Spinal cord (tissue), 10 donors: ENCODE data around the gene PLSCR3. TPM values are rescaled to one million over a fixed set of nuclear protein-coding genes. Genes with fewer than 3 reads are reported as not detected.

Experiments used
- DNase-seq, 6 donors: peaks; one replicate each; pipeline versions ENCODE4 v3.0.0 to v3.0.0-alpha.2; 2013 to 2015; ENCODE audit warnings: low spot score in 6 of 6, low read depth in 4 of 6
- H3K27ac ChIP-seq: one replicate; pipeline ENCODE4 v1.5.1; 2013; ENCODE audit warnings: low read depth, low read length, control low read depth
- H3K27me3 ChIP-seq: one replicate; pipeline ENCODE4 v1.6.1; 2013; ENCODE audit warnings: low read length; ENCODE audit not compliant: control insufficient read depth, insufficient read depth
- H3K36me3 ChIP-seq: one replicate; pipeline ENCODE4 v1.6.1; 2013; ENCODE audit warnings: low read length; ENCODE audit not compliant: control insufficient read depth, insufficient read depth
- H3K4me1 ChIP-seq: one replicate; pipeline ENCODE4 v1.6.1; 2013; ENCODE audit warnings: low read length; ENCODE audit not compliant: control insufficient read depth, insufficient read depth
- H3K4me3 ChIP-seq: one replicate; pipeline ENCODE4 v1.5.1; 2013; ENCODE audit warnings: low read depth, low read length, control low read depth
- H3K9me3 ChIP-seq: one replicate; pipeline ENCODE4 v1.6.1; 2013; ENCODE audit warnings: low read length; ENCODE audit not compliant: control insufficient read depth, insufficient read depth
- WGBS: methylation state at CpG from one replicate; pipeline ENCODE4 v1.1.5; 2013; ENCODE audit warnings: missing lambda C conversion rate; ENCODE audit not compliant: insufficient coverage; 5-methylcytosine and 5-hydroxymethylcytosine counted together
- polyA plus RNA-seq, 2 donors: library from polyadenylated mRNA; unstranded; fragments of 120-200 nt; gene quantifications; one replicate each; pipeline ENCODE4 v1.2.1, GENCODE V29; 2013; ENCODE audit not compliant: insufficient read length in 2 of 2
- total RNA-seq, 2 donors: library from RNA; depleted of rRNA in 1 of 2; stranded (reverse); fragments of 120-200 nt in 1 of 2; fragments of >200 nt in 1 of 2; gene quantifications; one replicate each; pipeline versions ENCODE4 v1.2.3 to v1.2.4, GENCODE V29; 2013 to 2014
- donor health status: healthy.

PLSCR3 gene
- total and polyA plus RNA-seq, 4 donors: 8.0 to 38.8 (median 25.5) TPM

DNA sequence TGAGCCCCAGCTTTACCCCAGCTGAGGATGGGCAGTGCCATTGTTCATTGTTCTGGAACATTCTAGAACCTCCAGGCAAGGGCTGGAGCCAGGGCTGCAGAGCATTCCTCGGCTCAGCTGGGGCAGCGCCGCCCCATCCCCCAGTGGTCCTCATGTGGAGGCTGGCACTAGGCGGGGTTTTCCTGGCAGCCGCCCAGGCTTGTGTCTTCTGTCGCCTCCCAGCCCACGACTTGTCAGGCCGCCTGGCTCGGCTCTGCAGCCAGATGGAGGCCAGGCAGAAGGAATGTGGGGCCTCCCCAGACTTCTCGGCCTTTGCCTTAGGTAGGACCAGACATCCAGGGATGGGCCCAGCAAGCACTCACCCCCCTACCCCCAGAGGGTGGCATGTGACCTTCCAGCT, 39.3 kb downstream of the PLSCR3 start, which contains the start of gene TMEM95:
TSS of gene TMEM95 (plus strand) at position 104 of the 400 bp plus-strand sequence. CDS start at position 153, 49 bp downstream.
- H3K4me3 ChIP-seq: no peak within 1 kb of the TSS
- peaks cover 5% of the 10 kb centered on the region for H3K36me3 ChIP-seq
- H3K27me3 ChIP-seq: no peaks in the 10 kb centered on the region
- peaks cover 58% of the 10 kb centered on the region for H3K4me1 ChIP-seq
- peak within 1 kb of the TSS; percentile 88 for H3K27ac ChIP-seq
- peak in 4 of 6 donors; percentile 24 to 90 (median 62) for DNase-seq
- no peaks in the 10 kb centered on the region for H3K9me3 ChIP-seq
- WGBS: 33% methylated on average over 10 of the region's 10 CpGs

DNA sequence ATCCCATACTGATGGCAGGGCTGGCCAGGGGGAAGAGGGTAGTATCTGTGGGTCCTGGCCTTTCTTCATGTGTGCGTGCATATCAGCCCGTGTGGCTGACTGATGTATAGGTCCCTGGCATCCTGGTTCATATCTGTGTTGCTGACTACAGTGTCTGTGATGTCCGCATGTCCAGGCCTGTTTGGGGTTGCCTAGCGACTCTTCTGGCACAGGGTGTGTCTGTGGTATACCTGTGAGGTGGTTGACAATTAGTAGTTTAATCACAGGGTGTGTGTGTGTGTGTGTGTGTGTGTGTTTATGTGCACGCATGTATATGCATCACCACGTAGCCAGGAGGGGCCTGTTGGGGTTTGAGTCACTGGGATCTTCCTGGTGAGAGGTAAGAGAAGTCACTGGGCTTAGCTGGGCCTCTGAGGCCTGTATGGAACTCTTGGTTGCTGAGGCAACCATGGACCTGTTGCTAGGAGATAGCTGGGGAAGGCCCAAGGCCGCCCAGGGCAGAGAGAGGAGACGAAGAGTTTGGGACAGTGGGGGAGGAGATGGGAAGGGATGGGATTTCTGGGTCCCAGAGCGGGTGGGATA, 40.0 kb downstream of the PLSCR3 start:
- no peak overlapping the region for H3K4me3 ChIP-seq
- peak in 3 of 6 donors; percentile 31 to 75 (median 72) for DNase-seq
- no peaks in the 10 kb centered on the region for H3K27me3 ChIP-seq
- peaks cover 5% of the 10 kb centered on the region for H3K36me3 ChIP-seq
- peaks cover 65% of the 10 kb centered on the region for H3K4me1 ChIP-seq
- H3K9me3 ChIP-seq: no peaks in the 10 kb centered on the region
- WGBS: 43% methylated on average over 8 of the region's 9 CpGs
- peak overlapping the region; percentile 88 for H3K27ac ChIP-seq

DNA sequence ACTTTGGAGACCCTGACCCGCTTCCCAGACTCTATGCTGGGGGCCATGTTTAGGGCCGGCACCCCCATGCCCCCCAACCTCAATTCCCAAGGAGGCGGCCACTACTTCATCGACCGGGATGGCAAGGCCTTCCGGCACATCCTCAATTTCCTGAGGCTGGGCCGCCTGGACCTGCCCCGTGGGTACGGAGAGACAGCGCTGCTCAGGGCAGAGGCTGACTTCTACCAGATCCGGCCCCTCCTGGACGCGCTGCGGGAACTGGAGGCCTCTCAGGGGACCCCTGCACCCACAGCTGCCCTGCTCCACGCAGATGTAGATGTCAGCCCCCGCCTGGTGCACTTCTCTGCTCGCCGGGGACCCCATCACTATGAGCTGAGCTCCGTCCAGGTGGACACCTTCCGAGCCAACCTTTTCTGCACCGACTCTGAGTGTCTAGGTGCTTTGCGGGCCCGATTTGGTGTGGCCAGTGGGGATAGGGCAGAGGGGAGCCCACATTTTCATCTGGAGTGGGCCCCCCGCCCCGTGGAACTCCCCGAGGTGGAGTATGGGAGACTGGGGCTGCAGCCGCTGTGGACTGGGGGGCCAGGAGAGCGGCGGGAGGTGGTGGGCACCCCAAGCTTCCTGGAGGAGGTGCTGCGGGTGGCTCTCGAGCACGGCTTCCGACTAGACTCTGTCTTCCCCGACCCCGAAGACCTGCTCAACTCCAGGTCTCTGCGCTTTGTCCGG, 41.3 kb downstream of the PLSCR3 start:
- DNase-seq: no peak
- WGBS: 90% methylated on average over 34 of the region's 37 CpGs
- Histone ChIP-seq H3K27me3 (no peaks in the 10 kb centered on the region), H3K4me3 (no peak overlapping the region), H3K27ac (peak overlapping the region; percentile 99), H3K9me3 (no peaks in the 10 kb centered on the region), H3K36me3 (peaks cover 8% of the 10 kb centered on the region), H3K4me1 (peaks cover 76% of the 10 kb centered on the region)

DNA sequence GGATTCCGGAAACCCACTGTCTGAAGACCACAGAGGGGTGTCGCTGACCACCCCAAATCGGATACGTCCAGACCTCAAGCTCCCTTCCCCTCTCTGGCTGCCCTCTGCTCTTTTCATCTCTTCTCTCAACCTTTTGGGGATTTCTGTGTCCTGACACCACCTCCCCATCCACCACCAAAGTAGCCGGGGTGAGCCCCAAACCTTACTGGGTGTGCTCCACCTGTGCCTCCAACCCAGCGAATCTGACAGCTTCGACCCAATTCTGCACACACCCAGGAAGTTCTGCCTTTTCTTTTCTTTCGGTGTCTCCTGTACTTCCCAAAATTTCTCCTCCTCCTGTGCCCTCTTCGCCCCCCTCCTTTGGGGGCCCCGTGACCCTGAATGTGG, 41.8 kb downstream of the PLSCR3 start:
- peaks cover 9% of the 10 kb centered on the region for H3K36me3 ChIP-seq
- peak overlapping the region; percentile 99 for H3K27ac ChIP-seq
- H3K4me3 ChIP-seq: peak overlapping the region; percentile 83
- 38% methylated on average over 10 of the region's 10 CpGs for WGBS
- DNase-seq: no peak
- peaks cover 76% of the 10 kb centered on the region for H3K4me1 ChIP-seq
- no peaks in the 10 kb centered on the region for H3K9me3 ChIP-seq
- no peaks in the 10 kb centered on the region for H3K27me3 ChIP-seq

DNA sequence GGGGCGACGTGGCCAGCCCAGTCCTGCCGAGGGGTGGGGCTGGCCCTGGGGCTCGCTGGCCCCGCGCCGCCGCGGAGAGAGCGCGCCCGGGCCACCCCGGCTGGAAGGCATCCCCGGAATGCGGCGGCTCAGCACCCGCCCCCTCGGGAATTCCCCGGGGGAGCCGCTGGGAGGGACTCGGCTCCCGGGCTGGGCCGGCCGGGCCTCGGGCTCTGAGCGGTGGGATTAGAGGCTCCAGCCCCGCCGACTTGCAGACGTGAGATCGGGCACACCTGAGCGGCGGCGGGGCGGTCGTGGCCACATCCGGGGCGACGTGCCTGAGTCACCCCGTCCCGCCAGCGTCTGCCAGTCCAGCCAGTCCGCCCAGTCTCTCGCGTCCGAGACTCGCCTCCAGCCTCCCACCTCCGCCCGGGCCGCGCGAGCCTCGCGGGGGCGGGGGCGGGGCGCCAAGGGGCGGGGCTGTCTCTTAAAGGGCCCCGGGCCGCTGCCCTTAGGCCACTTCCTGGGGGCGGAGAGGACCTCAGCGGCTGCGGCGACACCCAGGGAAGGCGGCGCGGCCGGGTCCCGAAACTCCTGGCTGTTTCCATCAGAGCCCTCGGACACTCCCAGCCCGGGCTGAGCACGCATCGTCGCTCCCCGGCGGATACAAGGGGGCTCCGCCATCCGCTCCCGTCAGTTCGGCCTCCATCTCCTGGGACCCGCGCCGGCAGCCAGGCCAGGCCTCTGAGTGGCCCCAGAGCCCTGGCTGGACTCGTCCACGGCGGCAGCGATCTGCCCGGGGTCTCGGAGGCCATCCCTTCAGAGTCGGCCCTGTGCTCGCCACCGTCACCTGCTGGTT, 42.4 kb downstream of the PLSCR3 start, which contains the start of gene KCTD11:
TSS of gene KCTD11 (plus strand) at position 498 of the 838 bp plus-strand sequence.
- DNase-seq: peak in 4 of 6 donors; percentile 69 to 94 (median 82)
- H3K9me3 ChIP-seq: no peaks in the 10 kb centered on the region
- H3K36me3 ChIP-seq: peaks cover 9% of the 10 kb centered on the region
- H3K4me1 ChIP-seq: peaks cover 76% of the 10 kb centered on the region
- peak within 1 kb of the TSS; percentile 99 for H3K27ac ChIP-seq
- no peaks in the 10 kb centered on the region for H3K27me3 ChIP-seq
- H3K4me3 ChIP-seq: peak within 1 kb of the TSS; percentile 83
- under 1% methylated on average over 91 of the region's 91 CpGs for WGBS

DNA sequence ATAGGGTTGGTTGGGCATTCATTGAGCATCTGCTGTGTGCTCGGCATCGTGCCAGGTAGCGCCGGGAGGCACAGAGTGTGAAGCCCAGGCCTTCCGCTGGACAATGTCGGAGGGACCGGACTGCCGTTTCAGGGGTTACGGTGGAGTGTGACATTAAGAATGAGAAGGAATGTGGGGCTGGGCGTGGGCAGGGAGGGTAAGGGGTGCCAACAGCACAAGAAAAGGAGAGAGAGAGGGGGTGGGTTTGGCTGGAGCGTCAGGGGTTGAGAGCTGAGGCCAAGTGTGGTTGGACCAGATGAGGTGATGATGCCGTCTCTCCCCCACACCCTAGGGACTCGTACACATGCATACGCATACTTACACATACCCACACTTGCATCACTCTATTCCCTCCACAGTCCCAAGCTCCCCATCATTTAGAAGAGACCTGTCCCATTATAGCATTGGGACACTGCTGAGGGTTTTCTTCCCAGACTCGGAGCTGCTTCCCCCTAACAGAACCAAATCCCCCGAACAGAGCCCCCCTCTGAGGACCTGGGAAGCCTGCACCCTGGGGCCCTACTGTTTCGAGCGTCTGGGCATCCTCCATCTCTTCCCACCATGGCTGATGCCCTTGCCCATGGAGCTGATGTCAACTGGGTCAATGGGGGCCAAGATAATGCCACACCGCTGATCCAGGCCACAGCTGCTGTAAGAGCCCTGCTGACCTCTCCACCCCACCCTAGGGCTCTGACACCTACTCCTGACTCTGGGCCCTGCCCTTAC, 45.7 kb downstream of the PLSCR3 start:
- H3K4me1 ChIP-seq: peaks cover 48% of the 10 kb centered on the region
- H3K9me3 ChIP-seq: no peaks in the 10 kb centered on the region
- no peak overlapping the region for H3K4me3 ChIP-seq
- WGBS: 66% methylated on average over 17 of the region's 19 CpGs
- H3K27ac ChIP-seq: no peak overlapping the region
- no peak for DNase-seq
- H3K27me3 ChIP-seq: no peaks in the 10 kb centered on the region
- H3K36me3 ChIP-seq: peaks cover 9% of the 10 kb centered on the region

DNA sequence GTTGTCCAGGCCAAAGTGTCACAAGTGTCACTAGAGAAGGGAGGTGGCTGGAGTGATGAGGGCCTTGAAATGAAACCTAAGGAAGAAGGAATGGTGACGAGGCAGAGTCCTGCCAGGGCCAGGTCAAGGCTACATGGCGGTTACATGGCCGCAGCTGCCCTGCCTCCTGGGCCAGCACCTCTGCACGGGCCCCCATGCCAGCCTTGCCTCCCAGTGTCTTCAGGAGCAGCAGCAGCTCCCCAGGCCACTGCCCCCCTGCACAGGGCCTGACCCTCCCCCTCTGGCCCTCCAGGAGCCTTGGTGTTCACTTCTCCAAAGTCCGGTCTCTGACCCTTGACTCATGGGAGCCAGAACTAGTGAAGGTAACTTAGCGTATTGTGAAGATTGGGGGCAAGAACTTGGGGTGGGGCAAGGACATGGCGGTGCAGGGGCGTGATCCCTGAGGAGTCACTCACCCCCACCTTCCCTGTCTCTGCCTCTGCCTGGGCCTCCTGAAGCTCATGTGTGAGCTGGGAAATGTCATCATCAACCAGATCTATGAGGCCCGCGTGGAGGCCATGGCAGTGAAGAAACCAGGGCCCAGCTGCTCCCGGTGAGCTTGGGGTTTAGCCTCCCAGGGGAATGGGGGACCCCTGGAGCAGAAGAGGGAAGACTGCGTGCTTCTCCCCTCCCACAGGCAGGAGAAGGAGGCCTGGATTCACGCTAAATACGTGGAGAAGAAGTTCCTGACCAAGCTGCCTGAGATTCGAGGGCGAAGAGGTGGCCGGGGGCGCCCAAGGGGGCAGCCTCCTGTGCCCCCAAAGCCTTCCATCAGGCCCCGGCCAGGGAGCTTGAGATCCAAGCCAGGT, 46.5 kb downstream of the PLSCR3 start:
- DNase-seq: no peak
- no peaks in the 10 kb centered on the region for H3K27me3 ChIP-seq
- H3K4me1 ChIP-seq: peaks cover 40% of the 10 kb centered on the region
- no peaks in the 10 kb centered on the region for H3K9me3 ChIP-seq
- WGBS: 95% methylated on average over 14 of the region's 19 CpGs
- no peak overlapping the region for H3K27ac ChIP-seq
- H3K4me3 ChIP-seq: no peak overlapping the region
- peaks cover 3% of the 10 kb centered on the region for H3K36me3 ChIP-seq

DNA sequence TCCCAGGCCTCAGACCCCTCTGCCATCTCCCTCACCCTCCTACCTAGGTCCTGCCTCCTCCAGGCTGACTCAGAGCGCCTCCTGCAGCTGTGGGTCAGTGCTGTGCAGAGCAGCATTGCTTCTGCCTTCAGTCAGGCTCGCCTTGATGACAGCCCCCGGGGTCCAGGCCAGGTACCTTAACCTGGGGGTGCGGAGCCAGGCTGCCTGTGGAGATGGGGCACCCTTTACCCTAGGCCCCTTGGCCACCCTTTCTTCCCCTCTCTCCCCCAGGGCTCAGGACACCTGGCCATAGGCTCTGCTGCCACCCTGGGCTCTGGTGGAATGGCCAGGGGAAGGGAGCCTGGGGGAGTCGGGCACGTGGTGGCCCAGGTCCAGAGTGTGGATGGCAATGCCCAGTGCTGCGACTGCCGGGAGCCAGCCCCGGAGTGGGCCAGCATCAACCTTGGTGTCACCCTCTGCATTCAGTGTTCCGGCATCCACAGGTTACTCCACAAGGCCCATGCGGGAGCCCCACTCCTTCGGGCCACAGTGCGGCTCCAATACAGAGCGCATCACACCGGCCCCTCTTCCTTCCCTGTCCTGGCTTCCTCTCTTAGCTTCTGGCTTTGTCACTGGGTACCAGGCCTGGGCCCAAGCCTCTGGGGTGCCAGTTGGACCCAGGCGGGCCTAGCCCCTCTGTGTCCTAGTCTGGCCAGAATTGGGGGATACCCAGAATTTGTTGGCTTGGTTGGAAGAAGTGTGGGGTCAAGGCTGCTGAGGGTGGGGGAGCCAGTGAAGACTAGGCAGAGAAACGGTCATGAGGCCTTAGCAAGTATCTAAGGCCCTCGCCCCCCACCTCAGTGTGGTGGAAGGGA, 47.3 kb downstream of the PLSCR3 start:
- Histone ChIP-seq H3K27ac (no peak overlapping the region), H3K4me1 (peaks cover 31% of the 10 kb centered on the region), H3K36me3 (peaks cover 3% of the 10 kb centered on the region), H3K9me3 (no peaks in the 10 kb centered on the region), H3K27me3 (no peaks in the 10 kb centered on the region), H3K4me3 (no peak overlapping the region)
- DNase-seq: no peak
- WGBS: 90% methylated on average over 16 of the region's 18 CpGs
